Left forelimb (tissue), 1 donor: ENCODE measurements around the gene DCUN1D1.

Experiments used
- DNase-seq: peaks from one replicate; pipeline ENCODE4 v3.0.0-alpha.2; 2018; ENCODE audit warnings: low spot score

The DCUN1D1 gene

DNA sequence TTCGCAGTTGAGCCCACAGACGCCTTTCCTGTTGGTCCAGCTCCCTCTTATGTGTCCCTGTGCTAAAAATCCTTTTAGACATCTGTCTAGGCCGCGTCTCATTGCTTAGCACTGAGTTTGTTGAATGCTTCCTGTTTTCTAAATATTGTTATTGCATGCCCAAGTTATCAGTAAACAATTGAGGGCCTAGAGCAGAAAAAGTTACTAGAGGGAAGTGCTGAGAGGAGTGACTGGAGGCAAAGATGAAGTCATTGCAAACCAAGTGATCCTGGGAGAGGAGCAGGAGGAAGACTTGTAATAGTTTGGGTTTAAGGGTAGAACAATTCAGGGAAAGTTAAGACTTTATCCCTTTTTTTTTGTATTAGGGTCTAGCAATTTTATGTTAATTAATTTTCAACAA is 88.1 kb downstream of the DCUN1D1 start:
- no peak for DNase-seq

GRCh38 chr3:182891364-182891763 is 89.0 kb downstream of the DCUN1D1 start:
- DNase-seq = no peak

GRCh38 chr3:182889948-182890629 is 90.2 kb downstream of the DCUN1D1 start:
- DNase-seq = no peak
